Stimulated activated CD8-positive, alpha-beta memory T cell treated with anti-CD3 and anti-CD28 coated beads, Interleukin-2, amount 100 ng/mL, for 1 hour (primary cell): ENCODE results near the gene ZNF418.
A peak's percentile ranks its signal among the peaks of the same experiment; 100 is the strongest.
"Not testable (repeated sequence)": the region's sequence is repeated elsewhere in the genome, so short reads cannot be mapped to it uniquely, and the experiment has no call there.

Source experiments
- DNase-seq, 2 donors: peaks; one replicate each; pipeline ENCODE4 v3.0.0-alpha.2; 2020; ENCODE audit warnings: low read depth in 2 of 2

ZNF418 gene

DNA sequence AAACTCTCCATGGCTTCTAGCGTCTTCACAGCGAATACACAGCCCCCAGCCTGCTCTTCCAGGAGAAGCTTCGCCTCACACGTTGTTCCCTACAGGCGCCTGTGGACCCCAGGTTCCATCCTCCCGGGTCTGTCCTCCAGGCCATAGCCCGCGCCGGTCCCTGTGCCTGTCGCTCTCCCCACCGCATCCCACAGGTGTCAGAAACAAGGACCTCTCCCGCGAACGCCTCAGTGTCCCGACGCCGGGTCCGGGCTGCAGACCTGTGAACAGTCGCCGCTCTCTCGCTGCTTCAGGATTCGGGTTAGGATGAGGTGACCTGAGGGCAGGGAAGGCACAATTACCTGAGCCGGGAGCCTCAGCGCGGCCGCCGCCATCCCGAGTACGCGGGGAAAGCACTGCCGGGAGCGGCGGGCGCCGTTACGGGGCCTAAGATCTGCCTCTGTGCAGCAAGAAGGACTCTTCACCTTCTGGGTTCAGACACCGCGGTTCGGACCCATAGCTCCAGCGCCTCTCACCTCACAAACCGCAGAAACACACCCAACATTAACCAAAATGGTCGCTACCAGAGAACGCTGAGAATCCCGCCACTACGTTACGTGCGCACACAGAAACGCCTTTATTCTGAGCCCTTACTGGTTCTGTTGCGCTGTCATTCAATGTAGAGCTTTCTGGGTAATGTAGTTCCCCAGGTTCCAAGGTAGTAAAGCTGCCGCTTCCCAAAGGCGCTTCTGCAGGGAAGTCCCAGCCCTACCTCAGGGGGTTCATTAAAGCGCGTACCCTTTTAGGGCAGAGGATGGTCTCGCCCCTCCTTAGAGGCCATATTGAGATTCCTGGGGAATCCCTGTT lies at the start of gene ZNF418:
ZNF418 (minus strand) TSS at position 583 of the 846 bp plus-strand sequence. CDS start 1,580 bp downstream, outside the sequence.
- no peak for DNase-seq

DNA sequence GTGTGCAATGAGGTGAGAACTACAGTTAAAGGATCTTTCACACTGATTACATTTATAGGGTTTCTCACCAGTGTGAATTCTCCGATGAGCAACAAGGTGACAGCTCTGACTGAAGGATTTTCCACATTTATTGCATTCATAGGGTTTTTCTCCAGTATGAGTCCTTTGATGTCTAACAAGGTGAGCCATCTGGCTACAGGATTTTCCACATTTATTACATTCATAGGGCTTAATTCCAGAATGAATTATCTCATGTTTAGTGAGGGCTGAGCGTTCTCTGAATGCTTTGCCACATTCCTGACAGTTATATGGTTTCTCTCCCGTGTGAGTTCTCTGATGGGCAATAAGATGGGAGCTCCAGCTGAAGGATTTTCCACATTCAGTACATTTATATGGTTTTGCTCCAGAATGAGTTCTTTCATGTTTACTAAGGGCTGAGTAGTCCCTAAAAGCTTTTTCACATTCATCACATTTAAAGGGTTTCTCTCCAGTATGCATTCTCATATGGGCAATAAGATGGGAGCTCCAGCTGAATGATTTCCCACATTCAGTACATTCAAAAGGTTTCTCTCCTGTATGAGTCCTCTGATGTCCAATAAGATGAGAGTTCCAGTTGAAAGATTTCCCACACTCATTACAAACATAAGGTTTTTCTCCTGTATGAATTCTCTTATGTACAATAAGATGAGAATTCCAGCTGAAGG lies 43.5 kb upstream of the ZNF418 start:
- no peak for DNase-seq

GRCh38 chr19:57974434-57974833 lies 39.2 kb upstream of the ZNF418 start, which contains the start of gene C19orf18:
Gene C19orf18 (minus strand): TSS chr19:57974534. CDS start chr19:57974432, 102 bp downstream.
- no peak for DNase-seq

GRCh38 chr19:57964761-57965160 lies 29.6 kb upstream of the ZNF418 start:
- DNase-seq = no peak

GRCh38 chr19:57961785-57962184 lies 26.6 kb upstream of the ZNF418 start:
- DNase-seq = no peak

DNA sequence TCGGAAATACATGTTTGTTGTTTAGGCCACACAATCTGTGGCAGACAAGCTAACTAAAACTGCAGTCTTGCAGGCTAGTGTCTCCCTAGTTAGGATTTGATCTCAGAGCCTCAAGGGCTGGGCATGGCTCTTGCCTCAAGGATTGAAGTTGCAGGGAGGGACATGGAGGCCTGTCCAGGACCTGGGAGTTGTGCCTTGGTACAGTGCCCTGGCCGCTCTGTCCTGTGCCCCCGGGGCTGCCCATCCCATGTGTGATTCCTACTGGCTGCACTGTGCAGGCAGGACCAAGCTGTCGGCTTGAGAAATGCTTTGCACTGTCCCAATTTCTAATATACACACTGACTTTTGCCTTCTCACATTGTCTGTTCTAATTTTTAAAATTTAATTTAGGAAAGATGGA lies 19.8 kb upstream of the ZNF418 start:
- DNase-seq = no peak

GRCh38 chr19:57949702-57950101 lies 14.5 kb upstream of the ZNF418 start:
- no peak for DNase-seq

GRCh38 chr19:57949296-57949695 lies 14.1 kb upstream of the ZNF418 start:
- no peak for DNase-seq

DNA sequence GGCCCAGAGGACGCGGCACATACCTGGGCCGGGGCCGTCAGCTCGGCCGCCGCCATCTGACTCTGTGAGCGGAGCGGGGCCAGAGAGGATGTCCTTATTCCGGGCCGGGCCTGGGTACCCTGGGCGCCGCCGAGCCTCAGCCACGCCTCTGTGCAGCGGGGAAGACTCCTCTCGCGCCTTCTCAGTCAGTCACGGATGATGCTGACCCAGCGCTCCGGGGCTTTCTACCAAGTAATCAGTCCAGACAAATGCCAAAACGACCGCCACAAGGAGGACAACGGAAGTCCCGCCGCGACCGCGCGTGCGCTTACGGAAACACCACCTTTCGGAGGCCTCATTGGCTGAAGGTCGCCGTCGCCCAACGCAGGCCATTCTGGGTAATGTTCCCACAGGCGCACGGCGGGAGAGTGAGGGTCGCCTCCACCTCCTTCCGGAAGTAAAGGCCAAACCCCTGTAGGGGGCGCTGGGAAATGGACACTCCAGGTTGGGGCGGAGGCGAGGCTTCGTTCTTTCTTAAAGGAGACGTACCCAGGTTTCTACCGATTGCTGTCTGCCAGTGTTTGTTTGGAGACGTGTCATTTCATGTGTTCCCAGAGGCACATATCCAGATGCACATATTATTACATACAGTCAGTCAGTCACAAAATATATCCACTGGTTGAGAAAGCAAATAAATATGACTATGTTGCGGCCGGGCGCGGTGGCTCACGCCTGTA lies 12.4 kb upstream of the ZNF418 start, which contains the start of gene ZNF256:
ZNF256 (minus strand) TSS at position 288 of the 716 bp plus-strand sequence; CDS start at position 56, 232 bp downstream.
- peak; percentile 60 to 75 for DNase-seq

- no peak for DNase-seq
Observed at GRCh38 chr19:57947088-57947418, 11.9 kb upstream of the ZNF418 start.

GRCh38 chr19:57946316-57946715 lies 11.1 kb upstream of the ZNF418 start:
- no peak for DNase-seq

GRCh38 chr19:57941593-57941992 lies 6.4 kb upstream of the ZNF418 start:
- DNase-seq = no peak

DNA sequence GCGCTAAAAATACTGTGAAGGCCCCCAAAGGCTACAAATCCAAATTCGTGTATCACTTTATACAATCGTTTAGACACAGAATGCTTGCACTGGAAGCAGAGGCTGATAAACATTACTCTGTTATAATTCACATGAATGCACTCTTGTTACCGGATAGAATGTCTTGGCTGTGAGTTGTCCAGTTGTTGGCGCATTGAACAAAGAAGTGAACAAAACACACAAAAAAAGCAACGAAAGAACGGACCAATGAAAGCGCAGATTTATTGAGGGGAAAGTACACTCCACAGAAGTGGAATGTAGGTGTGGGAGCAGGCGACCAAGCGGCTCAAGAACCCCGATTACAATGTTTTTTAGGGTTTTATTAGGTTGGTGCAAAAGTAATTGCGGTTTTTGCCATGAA lies 529 bp upstream of the ZNF418 start:
- DNase-seq = no peak

DNA sequence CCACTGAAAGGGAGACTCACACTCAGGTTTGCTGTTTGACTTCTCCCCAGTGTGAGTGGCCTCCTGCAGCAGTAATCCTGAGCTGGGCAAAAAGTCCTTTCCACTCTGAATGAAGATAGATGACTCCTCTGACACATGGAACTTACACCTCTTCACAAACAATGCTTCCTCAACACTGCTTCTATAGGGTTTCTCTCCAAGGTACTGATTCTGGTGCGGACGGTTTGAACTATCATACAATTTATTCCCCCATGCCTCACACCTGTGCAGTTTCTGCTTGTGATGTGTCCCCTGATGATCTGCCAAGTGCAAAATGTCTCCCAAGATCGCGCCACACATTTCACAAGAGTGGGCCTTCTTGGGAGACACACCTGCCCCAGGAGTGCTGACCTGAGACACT lies 7.6 kb downstream of the ZNF418 start:
- DNase-seq = no peak

DNA sequence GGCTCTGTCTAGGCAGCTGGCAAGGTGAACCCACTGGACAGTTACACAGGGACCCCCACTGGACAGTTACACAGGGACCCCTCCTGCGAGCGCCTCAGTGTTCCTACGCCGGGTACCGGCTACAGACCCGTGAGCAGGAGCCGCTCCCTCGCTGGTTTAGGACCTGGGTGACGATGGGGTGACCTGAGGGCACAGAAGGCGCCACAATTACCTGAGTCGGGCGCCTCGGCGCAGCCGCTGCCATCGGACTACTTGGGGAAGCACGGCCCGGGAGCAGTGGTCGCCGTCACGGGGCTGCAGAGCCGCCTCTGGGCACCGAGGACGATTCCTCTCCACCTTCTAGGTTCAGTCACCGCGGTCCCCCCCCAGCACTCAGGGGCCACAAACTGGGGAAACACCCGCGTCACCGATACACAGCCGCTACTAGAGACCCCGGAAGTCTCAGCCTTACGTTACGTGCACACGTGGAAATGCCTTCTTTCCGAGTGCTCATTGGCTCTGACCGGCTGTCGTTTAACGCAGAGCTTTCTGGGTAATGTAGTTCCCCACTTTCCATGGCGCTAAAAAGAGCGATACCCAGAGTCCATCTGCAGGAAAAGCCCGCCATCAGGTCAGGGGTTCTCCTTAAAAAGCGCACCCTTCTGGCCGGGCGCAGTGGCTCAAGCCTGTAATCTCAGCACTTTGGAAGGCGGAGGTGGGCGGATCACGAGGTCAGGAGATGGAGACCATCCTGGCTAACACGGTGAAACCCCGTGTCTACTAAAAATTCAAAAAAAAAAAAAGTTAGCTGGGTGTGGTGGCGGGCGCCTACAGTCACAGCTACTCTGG lies 18.8 kb downstream of the ZNF418 start, which contains the start of gene ZNF417:
ZNF417 (minus strand) TSS at position 425 of the 828 bp plus-strand sequence; CDS start at position 244, 181 bp downstream.
- DNase-seq = peak; percentile 66 to 80

- no peak for DNase-seq
Observed at GRCh38 chr19:57914531-57914930, 20.7 kb downstream of the ZNF418 start.

DNA sequence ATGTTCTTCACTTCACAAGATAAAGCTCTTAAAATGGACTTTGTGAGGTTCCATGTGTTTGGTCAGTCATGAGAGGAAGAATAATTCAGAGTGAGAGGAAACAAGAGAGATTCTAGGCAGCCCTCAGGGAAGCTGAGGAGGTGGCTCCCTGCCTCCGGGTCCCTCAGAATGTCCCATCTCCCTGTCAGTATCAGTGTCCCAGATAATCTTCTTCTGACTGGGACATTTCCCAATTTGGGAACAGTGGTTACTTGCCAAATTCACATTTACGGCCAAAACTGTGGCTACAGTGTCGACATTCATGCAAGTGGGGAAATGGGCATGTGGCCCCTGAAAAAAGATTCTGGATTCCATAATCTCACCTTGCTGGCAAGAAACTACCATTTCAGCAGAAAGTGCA lies 27.8 kb downstream of the ZNF418 start:
- no peak for DNase-seq

- DNase-seq = no peak
Observed at GRCh38 chr19:57905258-57905657, 29.9 kb downstream of the ZNF418 start.

- DNase-seq = no peak
Observed at GRCh38 chr19:57903618-57904184, 31.5 kb downstream of the ZNF418 start.

GRCh38 chr19:57900311-57900710 lies 34.9 kb downstream of the ZNF418 start:
- no peak for DNase-seq

- not testable (repeated sequence) for DNase-seq
Observed at GRCh38 chr19:57890706-57891105, 44.5 kb downstream of the ZNF418 start.
